ENCODE measurements around the gene IKZF4. TPM values are rescaled to one million over a fixed set of nuclear protein-coding genes. Genes with fewer than 3 reads are reported as not detected.
A peak's percentile ranks its signal among the peaks of the same experiment; 100 is the strongest.

The IKZF4 gene
- total and polyA plus RNA-seq, 10 of the 15 experiments (the other 5 are each of a cell fraction or from before 2014, with no cell fraction given) = 0.74 to 5.5 (median 1.1) TPM

- TF ChIP-seq HSF1 (IDR thresholded peaks at IDR 0.05; ENCODE audit: low read depth, low read length) = peak; percentile 73; the same call in 1 of the 2 replicates
- no peak for TF ChIP-seq NFYB (IDR thresholded peaks at IDR 0.05; ENCODE audit: insufficient read depth, low read depth, low read length)
- no peak for TF ChIP-seq RCOR1 (conservative IDR thresholded peaks at IDR 0.05; ENCODE audit: low read depth, low read length)
- peak; percentile 51 for TF ChIP-seq MXI1 (IDR thresholded peaks at IDR 0.05; ENCODE audit: low read depth, low read length)
- TF ChIP-seq SUZ12 (IDR thresholded peaks at IDR 0.05; ENCODE audit: unreplicated experiment) = no peak
- no peak for TF ChIP-seq ZBTB4 (CRISPR knock-in tag; IDR thresholded peaks at IDR 0.05)
- TF ChIP-seq ZNF622 (IDR thresholded peaks at IDR 0.05) = no peak
- TF ChIP-seq ZNF24 (IDR thresholded peaks at IDR 0.05) = no peak
- TF ChIP-seq ZBTB11 (CRISPR knock-in tag; IDR thresholded peaks at IDR 0.05) = 0 out of 2 replicates have a peak, but pooled peaks have one; percentile 25
- TF ChIP-seq NRF1 (conservative IDR thresholded peaks at IDR 0.05; ENCODE audit: low read depth, low read length) = no peak
- peak; percentile 63; the same call in 1 of the 2 replicates for TF ChIP-seq SMC3 (IDR thresholded peaks at IDR 0.05; ENCODE audit: borderline replicate concordance, low read length)
- TF ChIP-seq EP300 (IDR thresholded peaks at IDR 0.05; ENCODE audit: borderline replicate concordance in 1 of 2, control insufficient read depth in 1 of 2, low read depth in 2 of 2, low read length in 2 of 2) = peak in 1 of 2 experiments; percentile 60; a peak in 2 of 4 replicates
- TF ChIP-seq MAX (IDR thresholded peaks at IDR 0.05; ENCODE audit: low read depth, low read length) = peak; percentile 58
- no peak for TF ChIP-seq NR2F1 (conservative IDR thresholded peaks at IDR 0.05)
- TF ChIP-seq NR2C1 (IDR thresholded peaks at IDR 0.05) = peak; percentile 99
- TF ChIP-seq FOXK2 (IDR thresholded peaks at IDR 0.05) = peak; percentile 73
- peak; percentile 31; the same call in 1 of the 2 replicates for TF ChIP-seq SMARCA5 (IDR thresholded peaks at IDR 0.05)
- TF ChIP-seq NFYA (IDR thresholded peaks at IDR 0.05; ENCODE audit: borderline replicate concordance, low read depth, low read length) = no peak
- TF ChIP-seq IRF4 (IDR thresholded peaks at IDR 0.05; ENCODE audit: low read depth, low read length) = peak; percentile 55; the same call in 1 of the 2 replicates
Observed at GRCh38 chr12:56041552-56042429, 20.9 kb downstream of the IKZF4 start, which contains the start of gene RPS26 (continued).

Measured in GM12878 (cell line).